ENCODE data around the gene TPBGL. TPM values are rescaled to one million over a fixed set of nuclear protein-coding genes. Genes with fewer than 3 reads are reported as not detected.

Gene TPBGL
- polyA plus RNA-seq, 1 donor, result 0.19 TPM

Other genes starting within 250 kb of the TPBGL start
- 0.11 TPM for gene OR2AT4, start 143.9 kb upstream of the TPBGL start, polyA plus RNA-seq (ENCODE audit: insufficient read length)
- 10.2 TPM for gene SLCO2B1, start 89.7 kb upstream of the TPBGL start, polyA plus RNA-seq (ENCODE audit: insufficient read length)
- 16.2 TPM for gene ARRB1, start 110.9 kb downstream of the TPBGL start, polyA plus RNA-seq (ENCODE audit: insufficient read length)
- gene RPS3, start 158.7 kb downstream of the TPBGL start, polyA plus RNA-seq (ENCODE audit: insufficient read length), result 3,554 TPM
- 5.7 TPM for gene KLHL35, start 192.4 kb downstream of the TPBGL start, polyA plus RNA-seq (ENCODE audit: insufficient read length)

Data from forelimb muscle (tissue), 1 donor.